Smooth muscle cell (in vitro differentiated cells): ENCODE data around the gene RRP1B. TPM values are rescaled to one million over a fixed set of nuclear protein-coding genes. Genes with fewer than 3 reads are reported as not detected.
"Not testable (repeated sequence)": the region's sequence is repeated elsewhere in the genome, so short reads cannot be mapped to it uniquely, and the experiment has no call there.

Experiments used
- DNase-seq: peaks from one replicate; lab custom pipeline; 2025; ENCODE audit not compliant: unreplicated experiment; lab: John Stamatoyannopoulos, UW
- H2AFZ ChIP-seq: fragments of 200-600 bp; sonication (generic); 2 replicates; pipeline ENCODE4 v1.6.0; 2016; ENCODE audit warnings: antibody characterized with exemption, low read depth, mild to moderate bottlenecking
- H3F3A ChIP-seq: fragments of 200-600 bp; sonication (generic); 2 replicates; pipeline ENCODE4 v1.6.0; 2017; ENCODE audit warnings: antibody characterized with exemption, low read depth
- H3K27ac ChIP-seq: fragments of 200-600 bp; sonication (generic); 2 replicates; pipeline ENCODE4 v1.5.1; 2016; ENCODE audit warnings: low read depth, mild to moderate bottlenecking
- H3K27me3 ChIP-seq: fragments of 200-600 bp; sonication (generic); 2 replicates; pipeline ENCODE4 v1.6.1; 2016; ENCODE audit warnings: low read depth, mild to moderate bottlenecking
- H3K36me3 ChIP-seq: fragments of 200-600 bp; sonication (generic); 2 replicates; pipeline ENCODE4 v1.5.1; 2016; ENCODE audit warnings: low read depth
- H3K4me1 ChIP-seq: fragments of 200-600 bp; sonication (generic); 2 replicates; pipeline ENCODE4 v1.5.1; 2016; ENCODE audit warnings: low read depth
- H3K4me2 ChIP-seq: fragments of 200-600 bp; sonication (generic); 2 replicates; pipeline ENCODE4 v1.6.0; 2016; ENCODE audit warnings: mild to moderate bottlenecking
- H3K4me3 ChIP-seq: fragments of 200-600 bp; sonication (generic); 2 replicates; pipeline ENCODE4 v1.5.1; 2016; ENCODE audit warnings: mild to moderate bottlenecking
- H3K79me2 ChIP-seq: fragments of 200-600 bp; sonication (generic); 2 replicates; pipeline ENCODE4 v1.6.0; 2016; ENCODE audit warnings: low read depth, mild to moderate bottlenecking
- H3K9ac ChIP-seq: fragments of 200-600 bp; sonication (generic); 2 replicates; pipeline ENCODE4 v1.6.0; 2016; ENCODE audit warnings: low read depth
- H3K9me3 ChIP-seq: fragments of 200-600 bp; sonication (generic); replicated peaks from 2 replicates; pipeline ENCODE4 v1.5.1; 2016; ENCODE audit warnings: low read depth
- H4K20me1 ChIP-seq: fragments of 200-600 bp; sonication (generic); 2 replicates; pipeline ENCODE4 v1.6.0; 2016; ENCODE audit warnings: low read depth
- CTCF ChIP-seq: fragments of 200-600 bp; sonication (generic); IDR thresholded peaks from 2 replicates; pipeline ENCODE4 v1.5.1; 2017; ENCODE audit warnings: borderline replicate concordance, mild to moderate bottlenecking, antibody characterized with exemption; ENCODE audit not compliant: insufficient read depth, poor library complexity, severe bottlenecking
- WGBS: methylation state at CpG from one replicate; pipeline ENCODE4 v1.1.7; 2016; ENCODE audit warnings: low lambda C conversion rate; 5-methylcytosine and 5-hydroxymethylcytosine counted together
- polyA plus RNA-seq: library from polyadenylated mRNA; unstranded; fragments of >200 nt; fragmentation: Nextera tagmentation; extraction: Ambion mirVana; gene quantifications from 2 replicates; pipeline ENCODE4 v1.2.1, GENCODE V29; 2016
- total RNA-seq: library from RNA; depleted of rRNA; stranded (reverse); fragments of >200 nt; gene quantifications from 2 replicates; pipeline ENCODE4 v1.2.3, GENCODE V29; 2014

Gene RRP1B
- total and polyA plus RNA-seq, 2 experiments from 2014 or later = 10.6 to 19.3 TPM

GRCh38 chr21:43614839-43615238, 44.5 kb upstream of the RRP1B start:
- Histone ChIP-seq H2AFZ (no peak overlapping the region), H3K9me3 (no peaks in the 10 kb centered on the region), H3F3A (peaks cover 30% of the 10 kb centered on the region), H3K4me1 (peaks cover 7% of the 10 kb centered on the region), H3K36me3 (no peaks in the 10 kb centered on the region), H3K4me3 (no peak overlapping the region), H3K27ac (peak overlapping the region; percentile 49), H3K4me2 (peak overlapping the region; percentile 34), H3K79me2 (no peaks in the 10 kb centered on the region), H3K27me3 (no peaks in the 10 kb centered on the region), H3K9ac (no peak overlapping the region), H4K20me1 (no peaks in the 10 kb centered on the region)
- no peak for DNase-seq
- TF ChIP-seq CTCF = no peak
- WGBS = 72% methylated on average over 5 of the region's 5 CpGs

- not testable (repeated sequence) for H3K9ac ChIP-seq
These were observed 42.5 kb upstream of the RRP1B start for GRCh38 chr21:43616861-43617260.

DNA sequence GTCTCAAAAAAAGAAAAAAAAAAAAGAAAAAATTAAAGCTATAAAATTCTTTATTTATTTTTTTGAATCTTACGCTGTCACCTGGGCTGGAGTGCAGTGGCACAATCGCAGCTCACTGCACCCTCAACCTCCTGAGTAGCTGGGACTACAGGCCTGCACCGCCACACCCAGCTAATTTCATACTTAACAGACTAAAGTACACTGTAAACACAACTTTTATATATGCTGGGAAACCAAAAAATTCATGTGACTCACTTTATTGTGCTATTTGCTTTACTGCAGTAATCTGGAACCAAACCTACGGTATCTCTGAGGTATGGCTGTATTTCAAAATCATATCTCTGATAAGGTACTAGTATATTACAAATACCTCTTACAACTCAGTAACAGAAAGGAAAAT, 40.4 kb upstream of the RRP1B start:
- Histone ChIP-seq H3K36me3 (peaks cover 3% of the 10 kb centered on the region), H3K9me3 (no peaks in the 10 kb centered on the region), H3K79me2 (no peaks in the 10 kb centered on the region), H3K27me3 (no peaks in the 10 kb centered on the region), H3K4me1 (no peaks in the 10 kb centered on the region), H3K4me2 (no peak overlapping the region), H2AFZ (no peak overlapping the region), H3K27ac (no peak overlapping the region), H4K20me1 (no peaks in the 10 kb centered on the region), H3F3A (peaks cover 7% of the 10 kb centered on the region), H3K9ac (no peak overlapping the region), H3K4me3 (no peak overlapping the region)
- DNase-seq = no peak
- 91% methylated on average over 4 of the region's 4 CpGs for WGBS
- TF ChIP-seq CTCF = no peak

More at GRCh38 chr21:43616861-43617260, 42.5 kb upstream of the RRP1B start:
- not testable (repeated sequence) for H3K4me3 ChIP-seq, DNase-seq, H3K9me3 ChIP-seq, H3K4me2 ChIP-seq, H3K79me2 ChIP-seq, H3K27me3 ChIP-seq, H4K20me1 ChIP-seq, H2AFZ ChIP-seq, H3K27ac ChIP-seq, H3K4me1 ChIP-seq, H3K36me3 ChIP-seq
- H3F3A ChIP-seq = peaks cover 19% of the 10 kb centered on the region
- 74% methylated on average over 3 of the region's 3 CpGs for WGBS

DNA sequence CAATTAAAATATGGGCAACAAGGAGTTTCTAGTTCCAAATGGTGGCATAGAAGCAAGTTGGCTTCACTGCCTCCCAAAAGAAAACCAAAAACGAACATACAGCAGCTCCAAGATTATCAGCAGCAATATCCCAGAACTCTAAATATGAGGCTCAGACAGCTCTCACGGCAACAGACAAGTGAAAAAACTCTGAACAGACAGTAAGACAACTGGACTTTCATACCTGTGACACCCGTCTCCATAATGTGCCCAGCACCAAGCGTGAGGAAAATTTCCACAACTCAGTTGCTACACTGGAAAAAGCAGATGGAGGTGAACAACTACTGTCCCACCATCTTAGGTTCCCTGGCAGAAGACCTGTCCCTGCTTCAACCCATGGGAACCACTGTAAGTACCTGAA, 40.0 kb upstream of the RRP1B start:
- no peaks in the 10 kb centered on the region for H3K79me2 ChIP-seq
- H3K9ac ChIP-seq = no peak overlapping the region
- H3K27me3 ChIP-seq = no peaks in the 10 kb centered on the region
- no peak for TF ChIP-seq CTCF
- peaks cover 5% of the 10 kb centered on the region for H3F3A ChIP-seq
- H3K27ac ChIP-seq = no peak overlapping the region
- 91% methylated on average over 4 of the region's 4 CpGs for WGBS
- H3K4me3 ChIP-seq = no peak overlapping the region
- no peaks in the 10 kb centered on the region for H3K9me3 ChIP-seq
- no peaks in the 10 kb centered on the region for H4K20me1 ChIP-seq
- no peak overlapping the region for H2AFZ ChIP-seq
- no peak for DNase-seq
- H3K36me3 ChIP-seq = peaks cover 3% of the 10 kb centered on the region
- H3K4me2 ChIP-seq = no peak overlapping the region
- no peaks in the 10 kb centered on the region for H3K4me1 ChIP-seq
